Chondrocyte (in vitro differentiated cells): ENCODE measurements around the gene VGLL2. TPM values are rescaled to one million over a fixed set of nuclear protein-coding genes. Genes with fewer than 3 reads are reported as not detected.
"Not testable (repeated sequence)": the region's sequence is repeated elsewhere in the genome, so short reads cannot be mapped to it uniquely, and the experiment has no call there.

ENCODE experiments used
- DNase-seq: peaks from one replicate; pipeline ENCODE4 v3.0.0; 2021; ENCODE audit warnings: mixed read lengths, low spot score
- H3K27ac Mint-ChIP-seq: one replicate; pipeline ENCODE4 v1.8.0; 2021; ENCODE audit warnings: mild to moderate bottlenecking, moderate library complexity, mixed read lengths; ENCODE audit not compliant: unreplicated experiment
- H3K27me3 Mint-ChIP-seq: 2 replicates; pipeline ENCODE4 v1.8.0; 2021; ENCODE audit warnings: low read depth, mixed read lengths
- H3K36me3 Mint-ChIP-seq: 2 replicates; pipeline ENCODE4 v1.8.0; 2021; ENCODE audit warnings: low read depth, mixed read lengths
- H3K4me1 Mint-ChIP-seq: 2 replicates; pipeline ENCODE4 v1.8.0; 2021; ENCODE audit warnings: low read depth, mild to moderate bottlenecking, mixed read lengths
- H3K4me3 Mint-ChIP-seq: one replicate; pipeline ENCODE4 v1.8.0; 2021; ENCODE audit warnings: mild to moderate bottlenecking, moderate library complexity, mixed read lengths; ENCODE audit not compliant: unreplicated experiment
- H3K9me3 Mint-ChIP-seq: 2 replicates; pipeline ENCODE4 v1.8.0; 2021; ENCODE audit warnings: low read depth, mixed read lengths
- CTCF ChIP-seq: fragments of 200-600 bp; sonication (generic); IDR thresholded peaks from 2 replicates; pipeline ENCODE4 v1.5.0; 2021; ENCODE audit warnings: antibody characterized with exemption, mild to moderate bottlenecking, moderate library complexity
- total RNA-seq: library from RNA; stranded (reverse); gene quantifications from 3 replicates; pipeline ENCODE4 v1.2.1, GENCODE V29; 2021

The VGLL2 gene
- total RNA-seq, 1 donor from 2014 or later, result not detected

- Mint-ChIP-seq H3K4me1 (no peaks in the 10 kb centered on the region), H3K9me3 (peaks cover 4% of the 10 kb centered on the region), H3K27ac (no peak overlapping the region), H3K4me3 (no peak overlapping the region), H3K36me3 (no peaks in the 10 kb centered on the region), H3K27me3 (peaks cover 3% of the 10 kb centered on the region)
- DNase-seq, result no peak
- TF ChIP-seq CTCF, result no peak
Measured at GRCh38 chr6:117229870-117230269, 35.5 kb upstream of the VGLL2 start.

GRCh38 chr6:117231466-117231865 lies 33.9 kb upstream of the VGLL2 start:
- Mint-ChIP-seq H3K27ac (no peak overlapping the region), H3K9me3 (peaks cover 4% of the 10 kb centered on the region), H3K4me1 (no peaks in the 10 kb centered on the region), H3K36me3 (no peaks in the 10 kb centered on the region), H3K27me3 (peaks cover 3% of the 10 kb centered on the region), H3K4me3 (no peak overlapping the region)
- DNase-seq, result no peak
- TF ChIP-seq CTCF, result no peak

GRCh38 chr6:117232196-117232595 lies 33.2 kb upstream of the VGLL2 start:
- Mint-ChIP-seq H3K36me3 (no peaks in the 10 kb centered on the region), H3K9me3 (peaks cover 4% of the 10 kb centered on the region), H3K27ac (no peak overlapping the region), H3K27me3 (peaks cover 3% of the 10 kb centered on the region), H3K4me3 (no peak overlapping the region), H3K4me1 (no peaks in the 10 kb centered on the region)
- no peak for TF ChIP-seq CTCF
- no peak for DNase-seq

GRCh38 chr6:117233145-117233544 lies 32.2 kb upstream of the VGLL2 start:
- H3K9me3 Mint-ChIP-seq, result peaks cover 4% of the 10 kb centered on the region
- peaks cover 3% of the 10 kb centered on the region for H3K27me3 Mint-ChIP-seq
- no peaks in the 10 kb centered on the region for H3K4me1 Mint-ChIP-seq
- no peak overlapping the region for H3K27ac Mint-ChIP-seq
- no peak for TF ChIP-seq CTCF
- DNase-seq, result no peak
- no peaks in the 10 kb centered on the region for H3K36me3 Mint-ChIP-seq
- H3K4me3 Mint-ChIP-seq, result no peak overlapping the region

- DNase-seq, result no peak
- no peaks in the 10 kb centered on the region for H3K36me3 Mint-ChIP-seq
- H3K27me3 Mint-ChIP-seq, result peaks cover 9% of the 10 kb centered on the region
- no peak overlapping the region for H3K4me3 Mint-ChIP-seq
- H3K27ac Mint-ChIP-seq, result no peak overlapping the region
- no peaks in the 10 kb centered on the region for H3K4me1 Mint-ChIP-seq
- no peak for TF ChIP-seq CTCF
- no peaks in the 10 kb centered on the region for H3K9me3 Mint-ChIP-seq
Measured at GRCh38 chr6:117237561-117237960, 27.8 kb upstream of the VGLL2 start.

GRCh38 chr6:117244571-117244970 lies 20.8 kb upstream of the VGLL2 start:
- DNase-seq, H3K27ac Mint-ChIP-seq, H3K27me3 Mint-ChIP-seq, H3K36me3 Mint-ChIP-seq, H3K4me1 Mint-ChIP-seq, H3K9me3 Mint-ChIP-seq: not testable (repeated sequence)
- H3K4me3 Mint-ChIP-seq, result peak overlapping the region; percentile 12

- not testable (repeated sequence) for H3K9me3 Mint-ChIP-seq, H3K4me1 Mint-ChIP-seq, H3K27me3 Mint-ChIP-seq, H3K27ac Mint-ChIP-seq, H3K36me3 Mint-ChIP-seq, DNase-seq
- H3K4me3 Mint-ChIP-seq, result peak overlapping the region; percentile 12
Measured at GRCh38 chr6:117244979-117245378, 20.4 kb upstream of the VGLL2 start.
